Retinal pigment epithelial cell (primary cell): ENCODE results near the gene MARCHF10.
"Not testable (repeated sequence)": the region's sequence is repeated elsewhere in the genome, so short reads cannot be mapped to it uniquely, and the experiment has no call there.

Source experiments
- DNase-seq: peaks from one replicate; pipeline ENCODE4 v3.0.0-alpha.2; 2010; ENCODE audit warnings: low read depth
- H3K4me3 ChIP-seq: 2 replicates; pipeline ENCODE4 v1.5.1; 2011; ENCODE audit warnings: mild to moderate bottlenecking, low read length, control low read depth, moderate library complexity
- CTCF ChIP-seq: conservative IDR thresholded peaks from 2 replicates; pipeline ENCODE4 v1.5.1; 2011; ENCODE audit warnings: low read depth, low read length, control low read depth, inconsistent platforms

Gene MARCHF10

GRCh38 chr17:62700964-62701705 lies 107.0 kb downstream of the MARCHF10 start:
- TF ChIP-seq CTCF: no peak
- DNase-seq: no peak

GRCh38 chr17:62698459-62698858 lies 109.7 kb downstream of the MARCHF10 start:
- not testable (repeated sequence) for DNase-seq, H3K4me3 ChIP-seq

More at GRCh38 chr17:62700964-62701705, 107.0 kb downstream of the MARCHF10 start:
- H3K4me3 ChIP-seq: no peak overlapping the region

GRCh38 chr17:62696726-62697490 lies 111.2 kb downstream of the MARCHF10 start:
- no peak for TF ChIP-seq CTCF
- no peak overlapping the region for H3K4me3 ChIP-seq
- no peak for DNase-seq

GRCh38 chr17:62696256-62696655 lies 111.9 kb downstream of the MARCHF10 start:
- no peak for DNase-seq

GRCh38 chr17:62695093-62695738 lies 112.9 kb downstream of the MARCHF10 start:
- not testable (repeated sequence) for DNase-seq, H3K4me3 ChIP-seq

More at GRCh38 chr17:62696256-62696655, 111.9 kb downstream of the MARCHF10 start:
- no peak overlapping the region for H3K4me3 ChIP-seq
- no peak for TF ChIP-seq CTCF

GRCh38 chr17:62693616-62694409 lies 114.3 kb downstream of the MARCHF10 start:
- TF ChIP-seq CTCF: no peak
- DNase-seq: no peak
- H3K4me3 ChIP-seq: no peak overlapping the region

- H3K4me3 ChIP-seq: no peak overlapping the region
- no peak for DNase-seq
- TF ChIP-seq CTCF: peak; percentile 62
These were observed 115.2 kb downstream of the MARCHF10 start for GRCh38 chr17:62692721-62693431.
